ENCODE data around the gene SLC26A4.

SLC26A4 gene

DNA sequence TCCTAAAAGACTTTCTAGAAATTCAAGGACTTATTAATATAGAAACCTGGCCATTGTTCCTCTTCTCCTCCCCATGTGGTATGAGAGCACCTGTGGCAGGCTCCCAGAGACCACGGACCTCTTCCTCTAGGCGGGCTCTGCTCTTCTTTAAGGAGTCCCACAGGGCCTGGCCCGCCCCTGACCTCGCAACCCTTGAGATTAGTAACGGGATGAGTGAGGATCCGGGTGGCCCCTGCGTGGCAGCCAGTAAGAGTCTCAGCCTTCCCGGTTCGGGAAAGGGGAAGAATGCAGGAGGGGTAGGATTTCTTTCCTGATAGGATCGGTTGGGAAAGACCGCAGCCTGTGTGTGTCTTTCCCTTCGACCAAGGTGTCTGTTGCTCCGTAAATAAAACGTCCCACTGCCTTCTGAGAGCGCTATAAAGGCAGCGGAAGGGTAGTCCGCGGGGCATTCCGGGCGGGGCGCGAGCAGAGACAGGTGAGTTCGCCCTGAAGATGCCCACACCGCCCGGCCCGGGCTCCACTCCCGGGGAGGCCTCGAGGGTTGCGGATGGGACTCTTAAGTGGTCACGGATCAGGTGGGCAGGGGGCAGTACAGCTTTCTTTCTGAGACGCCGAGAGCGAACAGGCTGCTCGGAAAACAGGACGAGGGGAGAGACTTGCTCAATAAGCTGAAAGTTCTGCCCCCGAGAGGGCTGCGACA is at the start of gene SLC26A4:
TSS of gene SLC26A4 (plus strand) at position 448 of the 700 bp plus-strand sequence. CDS start 814 bp downstream, outside the sequence.
- Histone ChIP-seq H3K4me1 (ENCODE audit: control insufficient read depth, low read length) (peaks cover 27% of the 10 kb centered on the region), H3K27me3 (ENCODE audit: control insufficient read depth, low read length) (peaks cover 62% of the 10 kb centered on the region), H3K9me2 (replicated peaks; ENCODE audit: control insufficient read depth, low read length) (no peaks in the 10 kb centered on the region), H3K4me3 (ENCODE audit: low read length) (peak within 1 kb of the TSS; percentile 59), H3F3A (ENCODE audit: control insufficient read depth, insufficient read depth) (no peaks in the 10 kb centered on the region; the same call in 1 of the 2 replicates), H3K79me2 (ENCODE audit: control insufficient read depth, low read length) (no peaks in the 10 kb centered on the region), H3K27ac (ENCODE audit: low read depth, low read length) (no peak within 1 kb of the TSS), H3K9me3 (ENCODE audit: control insufficient read depth, insufficient read depth, low read length) (no peaks in the 10 kb centered on the region), H3K4me2 (ENCODE audit: low read length) (peak within 1 kb of the TSS; percentile 62), H4K20me1 (ENCODE audit: control insufficient read depth, insufficient read depth, low read depth, low read length) (no peaks in the 10 kb centered on the region), H3K36me3 (ENCODE audit: control insufficient read depth, low read length) (no peaks in the 10 kb centered on the region)
- TF ChIP-seq, protein P1, sequence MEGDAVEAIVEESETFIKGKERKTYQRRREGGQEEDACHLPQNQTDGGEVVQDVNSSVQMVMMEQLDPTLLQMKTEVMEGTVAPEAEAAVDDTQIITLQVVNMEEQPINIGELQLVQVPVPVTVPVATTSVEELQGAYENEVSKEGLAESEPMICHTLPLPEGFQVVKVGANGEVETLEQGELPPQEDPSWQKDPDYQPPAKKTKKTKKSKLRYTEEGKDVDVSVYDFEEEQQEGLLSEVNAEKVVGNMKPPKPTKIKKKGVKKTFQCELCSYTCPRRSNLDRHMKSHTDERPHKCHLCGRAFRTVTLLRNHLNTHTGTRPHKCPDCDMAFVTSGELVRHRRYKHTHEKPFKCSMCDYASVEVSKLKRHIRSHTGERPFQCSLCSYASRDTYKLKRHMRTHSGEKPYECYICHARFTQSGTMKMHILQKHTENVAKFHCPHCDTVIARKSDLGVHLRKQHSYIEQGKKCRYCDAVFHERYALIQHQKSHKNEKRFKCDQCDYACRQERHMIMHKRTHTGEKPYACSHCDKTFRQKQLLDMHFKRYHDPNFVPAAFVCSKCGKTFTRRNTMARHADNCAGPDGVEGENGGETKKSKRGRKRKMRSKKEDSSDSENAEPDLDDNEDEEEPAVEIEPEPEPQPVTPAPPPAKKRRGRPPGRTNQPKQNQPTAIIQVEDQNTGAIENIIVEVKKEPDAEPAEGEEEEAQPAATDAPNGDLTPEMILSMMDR (IDR thresholded peaks at IDR 0.05; ENCODE audit: low read depth, low read length, poor library complexity, severe bottlenecking) = no peak
- peak; percentile 49; the same call in 1 of the 2 replicates for TF ChIP-seq EZH2phosphoT487 (IDR thresholded peaks at IDR 0.05; ENCODE audit: borderline replicate concordance, low read length)

DNA sequence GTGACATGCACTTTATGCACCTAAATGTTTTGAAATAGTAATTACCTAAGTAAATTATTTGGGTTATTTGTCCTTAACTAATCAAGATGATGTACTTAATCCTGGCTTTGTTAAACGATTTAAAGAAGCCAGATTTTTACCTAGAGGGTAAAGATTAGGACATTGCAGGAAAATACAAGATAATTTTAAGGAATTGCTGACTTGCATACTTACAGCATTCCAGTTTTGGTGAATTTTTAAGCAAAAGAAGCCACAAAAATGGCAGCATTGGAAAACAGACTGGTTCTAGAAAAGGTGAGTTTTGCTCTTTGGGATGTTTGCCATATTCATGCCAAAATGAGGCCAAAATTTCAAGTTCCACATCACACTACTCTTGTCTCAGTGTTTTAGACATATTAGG is 47.2 kb upstream of the SLC26A4 start:
- Histone ChIP-seq H3K4me3 (ENCODE audit: low read length) (no peak overlapping the region), H3K27me3 (ENCODE audit: control insufficient read depth, low read length) (no peaks in the 10 kb centered on the region), H3K27ac (ENCODE audit: low read depth, low read length) (no peak overlapping the region), H3K9me3 (ENCODE audit: control insufficient read depth, insufficient read depth, low read length) (no peaks in the 10 kb centered on the region), H3F3A (ENCODE audit: control insufficient read depth, insufficient read depth) (no peaks in the 10 kb centered on the region), H3K4me1 (ENCODE audit: control insufficient read depth, low read length) (no peaks in the 10 kb centered on the region), H3K79me2 (ENCODE audit: control insufficient read depth, low read length) (no peaks in the 10 kb centered on the region), H4K20me1 (ENCODE audit: control insufficient read depth, insufficient read depth, low read depth, low read length) (no peaks in the 10 kb centered on the region), H3K36me3 (ENCODE audit: control insufficient read depth, low read length) (peaks cover 22% of the 10 kb centered on the region), H3K4me2 (ENCODE audit: low read length) (no peak overlapping the region), H3K9me2 (replicated peaks; ENCODE audit: control insufficient read depth, low read length) (no peaks in the 10 kb centered on the region)
- no peak for TF ChIP-seq EZH2phosphoT487 (IDR thresholded peaks at IDR 0.05; ENCODE audit: borderline replicate concordance, low read length)
- TF ChIP-seq, protein P1 (IDR thresholded peaks at IDR 0.05; ENCODE audit: low read depth, low read length, poor library complexity, severe bottlenecking) = no peak

DNA sequence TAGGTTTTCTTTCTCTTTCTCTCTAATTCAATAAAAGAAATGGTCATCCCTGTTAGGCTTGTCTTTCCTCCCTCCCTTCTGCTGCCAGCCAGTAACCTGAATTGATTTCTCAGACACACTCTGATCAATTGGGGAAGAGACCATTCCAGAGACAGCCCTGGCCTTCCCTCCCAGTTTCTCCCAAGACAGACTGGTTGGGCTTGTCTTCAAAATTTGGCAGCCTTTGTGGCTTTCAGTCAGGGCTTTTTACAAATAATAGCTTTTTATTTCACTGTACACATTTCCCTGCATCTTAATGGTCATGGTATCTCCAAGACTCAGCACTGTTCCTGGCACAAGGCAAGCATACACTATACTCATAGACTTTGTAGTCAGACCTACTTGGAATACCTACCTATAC is 46.7 kb upstream of the SLC26A4 start:
- Histone ChIP-seq H3K27me3 (ENCODE audit: control insufficient read depth, low read length) (no peaks in the 10 kb centered on the region), H3K36me3 (ENCODE audit: control insufficient read depth, low read length) (peaks cover 20% of the 10 kb centered on the region), H3K9me2 (replicated peaks; ENCODE audit: control insufficient read depth, low read length) (no peaks in the 10 kb centered on the region), H3K4me3 (ENCODE audit: low read length) (no peak overlapping the region), H4K20me1 (ENCODE audit: control insufficient read depth, insufficient read depth, low read depth, low read length) (no peaks in the 10 kb centered on the region), H3K9me3 (ENCODE audit: control insufficient read depth, insufficient read depth, low read length) (no peaks in the 10 kb centered on the region), H3K4me2 (ENCODE audit: low read length) (no peak overlapping the region), H3K79me2 (ENCODE audit: control insufficient read depth, low read length) (no peaks in the 10 kb centered on the region), H3K27ac (ENCODE audit: low read depth, low read length) (no peak overlapping the region), H3F3A (ENCODE audit: control insufficient read depth, insufficient read depth) (no peaks in the 10 kb centered on the region), H3K4me1 (ENCODE audit: control insufficient read depth, low read length) (no peaks in the 10 kb centered on the region)
- no peak for TF ChIP-seq EZH2phosphoT487 (IDR thresholded peaks at IDR 0.05; ENCODE audit: borderline replicate concordance, low read length)
- TF ChIP-seq, protein P1 (IDR thresholded peaks at IDR 0.05; ENCODE audit: low read depth, low read length, poor library complexity, severe bottlenecking) = no peak
